B cell (primary cell): Measurements from ENCODE around the gene COL6A1. TPM values are rescaled to one million over a fixed set of nuclear protein-coding genes. Genes with fewer than 3 reads are reported as not detected.

Experiments
- ATAC-seq: fragments of 200-7000 bp; cut with Tn5 transposase; one replicate; pipeline ENCODE4 v1.10.0; 2021; ENCODE audit warnings: low read depth, mild to moderate bottlenecking, moderate number of reproducible peaks, moderate library complexity
- CTCF ChIA-PET: fragments of 350-600 bp; sonication (Branson Sonifier 250); formaldehyde crosslinking; loops from one replicate; lab custom pipeline; 2021; ENCODE audit warnings: antibody characterized with exemption, inconsistent platforms; lab: Charles Lee
- POLR2A ChIA-PET: fragments of 350-600 bp; sonication (Branson Sonifier 250); formaldehyde crosslinking; loops from one replicate; lab custom pipeline; 2021; ENCODE audit warnings: antibody characterized with exemption; lab: Charles Lee
- DNase-seq: peaks from one replicate; pipeline ENCODE4 v3.0.0; 2013
- H2AFZ ChIP-seq: 2 replicates; pipeline ENCODE4 v1.6.1; 2012; ENCODE audit warnings: mild to moderate bottlenecking, low read depth, low read length; ENCODE audit not compliant: insufficient read depth, poor library complexity, severe bottlenecking
- H3K27ac ChIP-seq, 2 donors: 1 replicate in 1 of 2; 2 replicates in 1 of 2; pipeline ENCODE4 v1.5.1; 2012 to 2013; ENCODE audit warnings: low read length in 2 of 2, mild to moderate bottlenecking in 2 of 2, moderate library complexity in 1 of 2
- H3K27me3 ChIP-seq, 4 experiments: fragments of 200-600 bp in 1 of 4; sonication (generic) in 1 of 4; replicated peaks in 1 of 4; 1 replicate in 2 of 4; 2 replicates in 2 of 4; pipeline versions ENCODE4 v1.6.1 to v1.7.0; 2013 to 2016; ENCODE audit warnings: low read length in 3 of 4, mild to moderate bottlenecking in 2 of 4, mixed read lengths in 1 of 4, moderate library complexity in 1 of 4; ENCODE audit not compliant: insufficient read depth in 4 of 4, control insufficient read depth in 3 of 4; ENCODE audit errors: control extremely low read depth in 1 of 4
- H3K36me3 ChIP-seq, 2 experiments: replicated peaks in 1 of 2; 1 replicate in 1 of 2; 2 replicates in 1 of 2; pipeline versions ENCODE4 v1.6.1 to v1.7.1; 2013; ENCODE audit warnings: low read length in 1 of 2; ENCODE audit not compliant: insufficient read depth in 2 of 2, control insufficient read depth in 1 of 2; ENCODE audit errors: control extremely low read depth in 1 of 2, extremely low read depth in 1 of 2
- H3K4me1 ChIP-seq, 2 donors: fragments of 200-600 bp in 1 of 2; sonication (generic) in 1 of 2; 1 replicate in 1 of 2; 2 replicates in 1 of 2; pipeline versions ENCODE4 v1.5.1 to v1.6.1; 2013 to 2017; ENCODE audit warnings: low read length in 2 of 2; ENCODE audit not compliant: control insufficient read depth in 2 of 2, insufficient read depth in 2 of 2
- H3K4me2 ChIP-seq: replicated peaks from 2 replicates; pipeline ENCODE3; 2012; ENCODE audit warnings: mild to moderate bottlenecking, low read depth, low read length; ENCODE audit not compliant: poor library complexity, severe bottlenecking
- H3K4me3 ChIP-seq, 5 experiments: fragments of 200-600 bp in 1 of 5; sonication (generic) in 1 of 5; 1 replicate in 3 of 5; 2 replicates in 2 of 5; pipeline versions ENCODE4 v1.5.1 to v1.7.0; 2011 to 2016; ENCODE audit warnings: low read length in 4 of 5, mild to moderate bottlenecking in 4 of 5, low read depth in 2 of 5, control low read depth in 1 of 5, moderate library complexity in 1 of 5; ENCODE audit not compliant: insufficient read depth in 1 of 5; ENCODE audit errors: control extremely low read depth in 1 of 5, extremely low read depth in 1 of 5
- H3K79me2 ChIP-seq: fragments of 200-600 bp; sonication (generic); one replicate; pipeline ENCODE4 v1.6.0; 2016; ENCODE audit warnings: low read length; ENCODE audit not compliant: control insufficient read depth, insufficient read depth
- H3K9ac ChIP-seq: fragments of 200-600 bp; sonication (generic); 2 replicates; pipeline ENCODE4 v1.6.1; 2017; ENCODE audit warnings: mild to moderate bottlenecking, low read length, moderate library complexity
- H3K9me3 ChIP-seq, 3 donors: one replicate each; pipeline versions ENCODE4 v1.6.1 to v1.7.1; 2013; ENCODE audit warnings: low read length in 2 of 3; ENCODE audit not compliant: control insufficient read depth in 2 of 3, insufficient read depth in 1 of 3; ENCODE audit errors: control extremely low read depth in 1 of 3
- H4K20me1 ChIP-seq: 2 replicates; pipeline ENCODE4 v1.6.0; 2012; ENCODE audit warnings: mild to moderate bottlenecking, low read length; ENCODE audit not compliant: insufficient read depth, control insufficient read depth, poor library complexity, severe bottlenecking
- H3K27ac Mint-ChIP-seq: one replicate; pipeline ENCODE4 v1.8.0; 2021; ENCODE audit warnings: mixed read lengths
- H3K27me3 Mint-ChIP-seq: one replicate; pipeline ENCODE4 v1.8.0; 2021; ENCODE audit warnings: mixed read lengths
- H3K4me1 Mint-ChIP-seq: one replicate; pipeline ENCODE4 v1.8.0; 2021; ENCODE audit warnings: mixed read lengths
- H3K4me3 Mint-ChIP-seq: one replicate; pipeline ENCODE4 v1.8.0; 2021; ENCODE audit warnings: mixed read lengths
- H3K9me3 Mint-ChIP-seq: one replicate; pipeline ENCODE4 v1.8.0; 2022; ENCODE audit warnings: mixed read lengths; ENCODE audit not compliant: insufficient read depth
- EZH2 ChIP-seq: IDR thresholded peaks from 2 replicates; pipeline ENCODE4 v1.6.1; 2012; ENCODE audit warnings: borderline replicate concordance, low read depth, mild to moderate bottlenecking, moderate library complexity, low read length; ENCODE audit not compliant: insufficient read depth, poor library complexity, severe bottlenecking
- WGBS: methylation state at CpG from one replicate; pipeline ENCODE4 v1.1.5; 2013; ENCODE audit warnings: missing lambda C conversion rate; ENCODE audit not compliant: insufficient coverage; 5-methylcytosine and 5-hydroxymethylcytosine counted together
- intact Hi-C: fragments of 100-400 bp; cut with micrococcal nuclease; formaldehyde crosslinking; loops from one replicate; pipeline ENCODE4 v1.10.0; 2022
- polyA plus RNA-seq: library from polyadenylated mRNA; depleted of rRNA; stranded (reverse); fragments of >200 nt; gene quantifications from 2 replicates; pipeline ENCODE4 v1.2.3, GENCODE V29; 2012
- total RNA-seq, 2 donors: library from RNA; stranded (reverse); fragments of 120-200 nt in 1 of 2; gene quantifications; 1 replicate in 1 of 2; 2 replicates in 1 of 2; pipeline versions ENCODE4 v1.2.3 to v1.2.4, GENCODE V29; 2013 to 2022
- TF ChIP-seq, protein P1 (sequence below): fragments of 200-600 bp; IDR thresholded peaks from one replicate; pipeline ENCODE4 v1.8.0; 2022; ENCODE audit warnings: antibody characterized with exemption, mild to moderate bottlenecking

Gene COL6A1
- total and polyA plus RNA-seq, 2 donors (not counting 1 experiment from before 2014, with no cell fraction given) = 0.39 to 0.67 TPM

GRCh38 chr21:45983981-45984551, 2.5 kb downstream of the COL6A1 start:
- no peak overlapping the region for H3K27ac Mint-ChIP-seq
- DNase-seq (peak; percentile 23), ATAC-seq (no peak)
- Histone ChIP-seq H3K27ac (no peak overlapping the region), H3K4me2 (no peak overlapping the region), H2AFZ (no peak overlapping the region), H3K79me2 (no peaks in the 10 kb centered on the region), H3K9ac (no peak overlapping the region), H4K20me1 (no peaks in the 10 kb centered on the region), H3K9me3 (peaks cover 0 to 15% (median 0%) of the 10 kb centered on the region in 3 donors), H3K4me1 (peaks cover 19 to 20% of the 10 kb centered on the region in 2 donors), H3K36me3 (no peaks in the 10 kb centered on the region), H3K4me3 (no peak overlapping the region), H3K27me3 (peaks cover 0 to 41% (median 10%) of the 10 kb centered on the region in 4 experiments)
- WGBS = 98% methylated on average over 38 of the region's 38 CpGs
- no peak for TF ChIP-seq EZH2
- TF ChIP-seq, protein P1, sequence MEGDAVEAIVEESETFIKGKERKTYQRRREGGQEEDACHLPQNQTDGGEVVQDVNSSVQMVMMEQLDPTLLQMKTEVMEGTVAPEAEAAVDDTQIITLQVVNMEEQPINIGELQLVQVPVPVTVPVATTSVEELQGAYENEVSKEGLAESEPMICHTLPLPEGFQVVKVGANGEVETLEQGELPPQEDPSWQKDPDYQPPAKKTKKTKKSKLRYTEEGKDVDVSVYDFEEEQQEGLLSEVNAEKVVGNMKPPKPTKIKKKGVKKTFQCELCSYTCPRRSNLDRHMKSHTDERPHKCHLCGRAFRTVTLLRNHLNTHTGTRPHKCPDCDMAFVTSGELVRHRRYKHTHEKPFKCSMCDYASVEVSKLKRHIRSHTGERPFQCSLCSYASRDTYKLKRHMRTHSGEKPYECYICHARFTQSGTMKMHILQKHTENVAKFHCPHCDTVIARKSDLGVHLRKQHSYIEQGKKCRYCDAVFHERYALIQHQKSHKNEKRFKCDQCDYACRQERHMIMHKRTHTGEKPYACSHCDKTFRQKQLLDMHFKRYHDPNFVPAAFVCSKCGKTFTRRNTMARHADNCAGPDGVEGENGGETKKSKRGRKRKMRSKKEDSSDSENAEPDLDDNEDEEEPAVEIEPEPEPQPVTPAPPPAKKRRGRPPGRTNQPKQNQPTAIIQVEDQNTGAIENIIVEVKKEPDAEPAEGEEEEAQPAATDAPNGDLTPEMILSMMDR = no peak
- ChIA-PET POLR2A (no interaction called here), CTCF (no interaction called here)
- intact Hi-C loops = no loop called here
- H3K4me3 Mint-ChIP-seq = no peak overlapping the region
- peaks cover 11% of the 10 kb centered on the region for H3K27me3 Mint-ChIP-seq
- no peaks in the 10 kb centered on the region for H3K9me3 Mint-ChIP-seq
- H3K4me1 Mint-ChIP-seq = peaks cover 4% of the 10 kb centered on the region

GRCh38 chr21:45984584-45985095, 3.1 kb downstream of the COL6A1 start:
- no peak overlapping the region for H3K27ac Mint-ChIP-seq
- H3K4me3 ChIP-seq = no peak overlapping the region
- H3K9me3 ChIP-seq = peaks cover 0 to 15% (median 0%) of the 10 kb centered on the region in 3 donors
- H3K4me3 Mint-ChIP-seq = no peak overlapping the region
- ChIA-PET POLR2A (no interaction called here), CTCF (no interaction called here)
- no peak overlapping the region for H3K4me2 ChIP-seq
- no peaks in the 10 kb centered on the region for H3K36me3 ChIP-seq
- peaks cover 19 to 20% of the 10 kb centered on the region in 2 donors for H3K4me1 ChIP-seq
- no peaks in the 10 kb centered on the region for H3K79me2 ChIP-seq
- H3K9ac ChIP-seq = no peak overlapping the region
- intact Hi-C loops = no loop called here
- no peaks in the 10 kb centered on the region for H3K9me3 Mint-ChIP-seq
- H4K20me1 ChIP-seq = no peaks in the 10 kb centered on the region
- H3K27me3 Mint-ChIP-seq = peaks cover 8% of the 10 kb centered on the region
- peaks cover 4% of the 10 kb centered on the region for H3K4me1 Mint-ChIP-seq
- no peak for ATAC-seq
- WGBS = 85% methylated on average over 3 of the region's 3 CpGs
- TF ChIP-seq EZH2 = no peak
- TF ChIP-seq, protein P1 = no peak
- peaks cover 0 to 35% (median 8%) of the 10 kb centered on the region in 4 experiments for H3K27me3 ChIP-seq
- H3K27ac ChIP-seq = no peak overlapping the region
- DNase-seq = no peak
- no peak overlapping the region for H2AFZ ChIP-seq
